Keratinocyte (primary cell): ENCODE results near the gene GPLD1. TPM values are rescaled to one million over a fixed set of nuclear protein-coding genes. Genes with fewer than 3 reads are reported as not detected.

Source experiments
- DNase-seq: peaks from one replicate; pipeline ENCODE4 v3.0.0-alpha.2; 2011; ENCODE audit warnings: low read depth, missing footprints, low spot score
- FAIRE-seq: peaks from 2 replicates; lab custom pipeline; 2011; peaks lifted over from hg19 to GRCh38; lab: Jason Lieb, UNC
- H2AFZ ChIP-seq: 2 replicates; pipeline ENCODE4 v1.6.0; 2012; ENCODE audit warnings: low read length, control low read depth, inconsistent platforms; ENCODE audit not compliant: control insufficient read depth
- H3K27ac ChIP-seq: 2 replicates; pipeline ENCODE4 v1.5.1; 2011; ENCODE audit warnings: low read length; ENCODE audit not compliant: control insufficient read depth, insufficient read depth
- H3K27me3 ChIP-seq: 3 replicates; pipeline ENCODE4 v1.6.0; 2011; ENCODE audit warnings: low read length; ENCODE audit not compliant: control insufficient read depth, insufficient read depth; ENCODE audit errors: extremely low read depth
- H3K36me3 ChIP-seq, 2 experiments: 2 replicates in 1 of 2; 3 replicates in 1 of 2; pipeline ENCODE4 v1.5.1; 2011; ENCODE audit warnings: low read length in 2 of 2, mild to moderate bottlenecking in 1 of 2; ENCODE audit not compliant: control insufficient read depth in 2 of 2, insufficient read depth in 2 of 2; ENCODE audit errors: extremely low read depth in 1 of 2
- H3K4me1 ChIP-seq: 3 replicates; pipeline ENCODE4 v1.5.1; 2011; ENCODE audit warnings: low read length; ENCODE audit not compliant: control insufficient read depth, insufficient read depth; ENCODE audit errors: extremely low read depth
- H3K4me2 ChIP-seq: 3 replicates; pipeline ENCODE4 v1.6.0; 2011; ENCODE audit warnings: low read depth, low read length; ENCODE audit not compliant: control insufficient read depth, insufficient read depth; ENCODE audit errors: extremely low read depth
- H3K4me3 ChIP-seq, 3 experiments: fragments of 200-600 bp in 1 of 3; sonication (generic) in 1 of 3; 2 replicates in 2 of 3; 3 replicates in 1 of 3; pipeline ENCODE4 v1.5.1; 2011 to 2016; ENCODE audit warnings: low read length in 3 of 3, mild to moderate bottlenecking in 3 of 3, control low read depth in 2 of 3, inconsistent platforms in 1 of 3, low read depth in 1 of 3, mixed read lengths in 1 of 3, mixed run types in 1 of 3, moderate library complexity in 1 of 3; ENCODE audit not compliant: control insufficient read depth in 2 of 3, insufficient read depth in 2 of 3; ENCODE audit errors: extremely low read depth in 1 of 3
- H3K79me2 ChIP-seq: 2 replicates; pipeline ENCODE4 v1.6.0; 2012; ENCODE audit warnings: low read length; ENCODE audit not compliant: control insufficient read depth, insufficient read depth
- H3K9ac ChIP-seq: 3 replicates; pipeline ENCODE4 v1.6.0; 2011; ENCODE audit warnings: low read length; ENCODE audit not compliant: control insufficient read depth, insufficient read depth; ENCODE audit errors: extremely low read depth
- H3K9me1 ChIP-seq: 3 replicates; pipeline ENCODE4 v1.6.0; 2011; ENCODE audit warnings: low read length; ENCODE audit not compliant: control insufficient read depth, insufficient read depth; ENCODE audit errors: extremely low read depth
- H3K9me3 ChIP-seq: 2 replicates; pipeline ENCODE4 v1.5.1; 2012; ENCODE audit warnings: low read depth, low read length; ENCODE audit not compliant: control insufficient read depth
- H4K20me1 ChIP-seq: 3 replicates; pipeline ENCODE4 v1.6.0; 2011; ENCODE audit warnings: low read length; ENCODE audit not compliant: control insufficient read depth, insufficient read depth; ENCODE audit errors: extremely low read depth
- CTCF ChIP-seq, 3 experiments: IDR thresholded peaks in 1 of 3; conservative IDR thresholded peaks in 1 of 3; optimal IDR thresholded peaks in 1 of 3; 2 replicates in 2 of 3; 3 replicates in 1 of 3; pipeline versions ENCODE3 to v1.5.1; 2011; ENCODE audit warnings: low read length in 3 of 3, mild to moderate bottlenecking in 3 of 3, moderate library complexity in 2 of 3, control low read depth in 1 of 3, inconsistent platforms in 1 of 3; ENCODE audit not compliant: insufficient read depth in 2 of 3; ENCODE audit errors: extremely low read depth in 1 of 3
- EZH2 ChIP-seq: IDR thresholded peaks from one replicate; pipeline ENCODE4 v1.6.1; 2012; ENCODE audit warnings: inconsistent platforms, mild to moderate bottlenecking, low read length, moderate library complexity
- dilution Hi-C: fragments of 300-500 bp; cut with MboI; formaldehyde crosslinking; loops from one replicate; pipeline ENCODE4 v1.7.0; 2020; ENCODE audit warnings: low sequenced_read_pairs; ENCODE audit not compliant: extremely low pct_ligation_motif_present
- polyA plus RNA-seq, 5 experiments: library from polyadenylated mRNA; depleted of rRNA in 3 of 5; stranded (reverse) in 3 of 5; stranded (forward) in 1 of 5; unstranded in 1 of 5; fragments of >200 nt; gene quantifications; 1 replicate in 1 of 5; 2 replicates in 3 of 5; 3 replicates in 1 of 5; pipeline versions ENCODE4 v1.2.1 to v1.2.3, GENCODE V29; 2011 to 2012; ENCODE audit warnings: missing spikeins in 2 of 5, low read depth in 1 of 5, low replicate concordance in 1 of 5

The GPLD1 gene
- polyA plus RNA-seq, 1 donor (not counting 4 experiments of a cell fraction or from before 2014, with no cell fraction given), result 0.07 TPM

- dilution Hi-C loops, result no loop called here
- H4K20me1 ChIP-seq, result no peaks in the 10 kb centered on the region
- H3K4me1 ChIP-seq, result no peaks in the 10 kb centered on the region
- H2AFZ ChIP-seq, result no peak overlapping the region
- TF ChIP-seq CTCF (optimal IDR thresholded peaks at IDR 0.05 in 1 of 3, IDR thresholded peaks at IDR 0.05 in 1 of 3, conservative IDR thresholded peaks at IDR 0.05 in 1 of 3; ENCODE audit: extremely low read depth in 1 of 3, insufficient read depth in 2 of 3, low read length in 3 of 3) (no peak), EZH2 (no peak)
- no peak overlapping the region for H3K4me2 ChIP-seq
- H3K27me3 ChIP-seq, result peaks cover 1% of the 10 kb centered on the region
- H3K9me1 ChIP-seq, result no peaks in the 10 kb centered on the region
- H3K9ac ChIP-seq, result no peak overlapping the region
- no peaks in the 10 kb centered on the region for H3K36me3 ChIP-seq
- FAIRE-seq, result no peak
- H3K79me2 ChIP-seq, result no peaks in the 10 kb centered on the region
- no peak overlapping the region for H3K27ac ChIP-seq
- no peak for DNase-seq
- no peak overlapping the region for H3K4me3 ChIP-seq
- H3K9me3 ChIP-seq, result no peaks in the 10 kb centered on the region
Observed at GRCh38 chr6:24500683-24501082, 11.3 kb upstream of the GPLD1 start.

GRCh38 chr6:24497254-24497970 is 8.0 kb upstream of the GPLD1 start:
- H2AFZ ChIP-seq, result no peak overlapping the region
- H3K4me3 ChIP-seq, result no peak overlapping the region
- no peak overlapping the region for H3K4me2 ChIP-seq
- H3K4me1 ChIP-seq, result no peaks in the 10 kb centered on the region
- DNase-seq, result no peak
- dilution Hi-C loops, result no loop called here
- no peak for TF ChIP-seq CTCF (optimal IDR thresholded peaks at IDR 0.05 in 1 of 3, IDR thresholded peaks at IDR 0.05 in 1 of 3, conservative IDR thresholded peaks at IDR 0.05 in 1 of 3; ENCODE audit: extremely low read depth in 1 of 3, insufficient read depth in 2 of 3, low read length in 3 of 3)
- TF ChIP-seq EZH2, result no peak
- no peak overlapping the region for H3K9ac ChIP-seq
- FAIRE-seq, result no peak
- H3K36me3 ChIP-seq, result no peaks in the 10 kb centered on the region
- H3K79me2 ChIP-seq, result no peaks in the 10 kb centered on the region
- no peaks in the 10 kb centered on the region for H4K20me1 ChIP-seq
- H3K9me3 ChIP-seq, result no peaks in the 10 kb centered on the region
- peaks cover 13% of the 10 kb centered on the region for H3K27me3 ChIP-seq
- no peaks in the 10 kb centered on the region for H3K9me1 ChIP-seq
- no peak overlapping the region for H3K27ac ChIP-seq
